Thyroid gland (tissue), 4 donors: ENCODE data around the gene KCNIP4. TPM values are rescaled to one million over a fixed set of nuclear protein-coding genes. Genes with fewer than 3 reads are reported as not detected.

ENCODE experiments used
- DNase-seq, 2 donors: peaks; one replicate each; pipeline ENCODE4 v3.0.0-alpha.2; 2019
- H3K27ac ChIP-seq, 3 donors: fragments of 200-600 bp; sonication (generic); 1 replicate in 2 of 3; 2 replicates in 1 of 3; pipeline ENCODE4 v1.5.1; 2016 to 2019; ENCODE audit warnings: mild to moderate bottlenecking in 1 of 3, moderate library complexity in 1 of 3
- H3K27me3 ChIP-seq: fragments of 200-600 bp; sonication (generic); one replicate; pipeline ENCODE4 v1.5.1; 2019
- H3K36me3 ChIP-seq, 2 donors: fragments of 200-600 bp; sonication (generic); one replicate each; pipeline ENCODE4 v1.5.1; 2016 to 2019
- H3K4me1 ChIP-seq, 2 donors: fragments of 200-600 bp; sonication (generic); one replicate each; pipeline ENCODE4 v1.5.1; 2017 to 2019
- H3K4me3 ChIP-seq, 3 donors: fragments of 200-600 bp; sonication (generic); replicated peaks in 1 of 3; 1 replicate in 2 of 3; 2 replicates in 1 of 3; pipeline ENCODE4 v1.5.1; 2016; ENCODE audit warnings: mild to moderate bottlenecking in 1 of 3
- H3K9me3 ChIP-seq: fragments of 200-600 bp; sonication (generic); one replicate; pipeline ENCODE4 v1.5.1; 2017
- POLR2A ChIP-seq, 2 donors: fragments of 450-650 bp; IDR thresholded peaks; one replicate each; pipeline ENCODE4 v1.6.1; 2017; ENCODE audit warnings: antibody characterized with exemption in 2 of 2, mild to moderate bottlenecking in 2 of 2, moderate library complexity in 1 of 2
- WGBS, 2 donors: methylation state at CpG; one replicate each; pipeline ENCODE4 v1.1.5; 2017; 5-methylcytosine and 5-hydroxymethylcytosine counted together
- intact Hi-C: fragments of 100-400 bp; cut with DNase I; formaldehyde crosslinking; loops from one replicate; pipeline ENCODE4 v1.15.1; 2023
- total RNA-seq, 4 donors: library from RNA; depleted of rRNA; stranded (reverse); fragments of >200 nt; gene quantifications; one replicate each; pipeline ENCODE4 v1.2.3, GENCODE V29; 2016
- TF ChIP-seq, protein P1 (sequence below), 6 experiments: fragments of 200-600 bp in 3 of 6; fragments of 450-650 bp in 3 of 6; sonication (generic) in 3 of 6; IDR thresholded peaks; one replicate each; pipeline ENCODE4 v1.5.1; 2016 to 2019; ENCODE audit warnings: antibody characterized with exemption in 6 of 6, mild to moderate bottlenecking in 2 of 6, inconsistent platforms in 1 of 6, moderate library complexity in 1 of 6

Gene KCNIP4
- total RNA-seq, 4 donors from 2014 or later: 2.0 to 6.6 (median 4.4) TPM

DNA sequence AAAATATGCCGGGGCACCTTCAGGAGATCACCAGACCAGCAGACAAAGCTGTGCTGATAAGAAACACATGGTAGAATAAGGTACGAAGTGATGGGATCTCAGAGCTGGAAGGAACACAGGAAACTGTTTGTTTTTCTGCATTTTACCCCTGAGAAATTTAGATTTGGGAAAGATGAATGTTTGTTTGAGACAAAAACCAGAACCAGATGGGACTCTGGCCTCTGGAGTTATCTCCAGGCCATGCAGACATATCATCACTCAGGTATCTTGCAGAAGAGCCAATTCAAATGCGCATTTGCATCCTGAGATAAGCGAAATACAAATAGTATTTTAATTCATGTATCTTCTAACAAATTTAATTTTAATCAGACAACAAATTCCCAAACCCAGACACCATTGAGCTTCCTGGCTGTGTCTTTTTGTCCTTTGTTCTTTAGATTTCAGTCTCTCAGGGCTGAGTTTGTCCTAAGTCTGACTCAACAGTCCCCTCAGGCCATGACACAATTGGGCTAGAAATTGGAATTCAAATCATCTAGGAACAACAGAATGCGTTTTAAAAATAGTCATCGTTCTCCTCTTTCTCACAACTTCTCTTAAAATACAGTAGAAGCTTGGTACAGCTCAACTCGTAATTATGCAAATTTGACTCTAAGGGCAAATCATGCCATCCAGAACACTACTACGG lies 1089.3 kb downstream of the KCNIP4 start:
- intact Hi-C loops: no loop called here
- no peak for DNase-seq
- H3K9me3 ChIP-seq: no peaks in the 10 kb centered on the region
- H3K36me3 ChIP-seq: no peaks in the 10 kb centered on the region
- no peak for TF ChIP-seq POLR2A (IDR thresholded peaks at IDR 0.05)
- TF ChIP-seq, protein P1, sequence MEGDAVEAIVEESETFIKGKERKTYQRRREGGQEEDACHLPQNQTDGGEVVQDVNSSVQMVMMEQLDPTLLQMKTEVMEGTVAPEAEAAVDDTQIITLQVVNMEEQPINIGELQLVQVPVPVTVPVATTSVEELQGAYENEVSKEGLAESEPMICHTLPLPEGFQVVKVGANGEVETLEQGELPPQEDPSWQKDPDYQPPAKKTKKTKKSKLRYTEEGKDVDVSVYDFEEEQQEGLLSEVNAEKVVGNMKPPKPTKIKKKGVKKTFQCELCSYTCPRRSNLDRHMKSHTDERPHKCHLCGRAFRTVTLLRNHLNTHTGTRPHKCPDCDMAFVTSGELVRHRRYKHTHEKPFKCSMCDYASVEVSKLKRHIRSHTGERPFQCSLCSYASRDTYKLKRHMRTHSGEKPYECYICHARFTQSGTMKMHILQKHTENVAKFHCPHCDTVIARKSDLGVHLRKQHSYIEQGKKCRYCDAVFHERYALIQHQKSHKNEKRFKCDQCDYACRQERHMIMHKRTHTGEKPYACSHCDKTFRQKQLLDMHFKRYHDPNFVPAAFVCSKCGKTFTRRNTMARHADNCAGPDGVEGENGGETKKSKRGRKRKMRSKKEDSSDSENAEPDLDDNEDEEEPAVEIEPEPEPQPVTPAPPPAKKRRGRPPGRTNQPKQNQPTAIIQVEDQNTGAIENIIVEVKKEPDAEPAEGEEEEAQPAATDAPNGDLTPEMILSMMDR (IDR thresholded peaks at IDR 0.05): no peak
- H3K27me3 ChIP-seq: no peaks in the 10 kb centered on the region
- no peak overlapping the region for H3K27ac ChIP-seq
- WGBS, 2 donors: 76 to 79% methylated on average over 8 of the region's 8 CpGs
- no peak overlapping the region for H3K4me3 ChIP-seq
- no peaks in the 10 kb centered on the region for H3K4me1 ChIP-seq

- WGBS, 2 donors: 90 to 92% methylated on average over 5 of the region's 5 CpGs
- intact Hi-C loops: no loop called here
- H3K4me1 ChIP-seq: no peaks in the 10 kb centered on the region
Observed at GRCh38 chr4:20857081-20857480, 1091.5 kb downstream of the KCNIP4 start.

DNA sequence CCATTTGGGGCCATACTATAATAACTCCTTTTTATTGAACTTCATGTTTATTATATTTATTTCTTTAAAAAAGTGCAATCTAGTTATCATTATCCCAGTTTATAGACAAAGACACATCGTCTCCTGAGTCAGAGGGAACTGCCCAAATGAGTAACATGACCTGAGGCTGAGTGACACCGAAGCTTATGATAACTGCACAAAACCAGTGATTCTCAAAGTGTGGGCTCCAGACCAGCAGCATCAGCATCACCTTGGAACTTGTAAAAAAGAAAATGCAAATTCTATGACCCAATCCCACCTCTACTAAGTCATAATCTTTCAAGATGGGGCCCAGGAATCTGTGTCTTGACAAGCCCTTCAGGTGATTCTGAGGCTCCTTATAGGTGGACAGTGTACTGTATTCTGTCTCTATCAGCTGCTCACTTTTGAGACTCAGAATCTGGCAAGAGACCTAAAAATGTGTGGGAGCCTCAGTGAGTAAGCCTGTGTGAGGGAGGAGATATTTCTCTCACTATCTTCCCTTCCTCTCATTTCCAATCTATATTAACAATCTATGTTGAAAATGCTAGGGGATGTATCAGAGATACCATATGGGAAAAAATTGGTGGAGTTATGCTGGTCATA lies 1101.3 kb downstream of the KCNIP4 start:
- Histone ChIP-seq H3K9me3 (no peaks in the 10 kb centered on the region), H3K4me1 (no peaks in the 10 kb centered on the region), H3K36me3 (no peaks in the 10 kb centered on the region), H3K27me3 (no peaks in the 10 kb centered on the region), H3K27ac (no peak overlapping the region), H3K4me3 (no peak overlapping the region)
- DNase-seq: no peak
- WGBS, 2 donors: 42 to 44% methylated on average over 2 of the region's 2 CpGs
- no peak for TF ChIP-seq POLR2A (IDR thresholded peaks at IDR 0.05)
- TF ChIP-seq, protein P1 (IDR thresholded peaks at IDR 0.05): no peak
- intact Hi-C loops: no loop called here

More at GRCh38 chr4:20857081-20857480, 1091.5 kb downstream of the KCNIP4 start:
- Histone ChIP-seq H3K36me3 (no peaks in the 10 kb centered on the region), H3K4me3 (no peak overlapping the region), H3K27me3 (no peaks in the 10 kb centered on the region), H3K27ac (no peak overlapping the region), H3K9me3 (no peaks in the 10 kb centered on the region)
- no peak for DNase-seq
- TF ChIP-seq, protein P1 (IDR thresholded peaks at IDR 0.05): no peak
- TF ChIP-seq POLR2A (IDR thresholded peaks at IDR 0.05): no peak

GRCh38 chr4:20844311-20844710 lies 1104.3 kb downstream of the KCNIP4 start:
- 61 to 67% methylated on average over 4 of the region's 4 CpGs for WGBS, 2 donors

More at GRCh38 chr4:20844311-20844710, 1104.3 kb downstream of the KCNIP4 start:
- no peak overlapping the region for H3K4me3 ChIP-seq
- intact Hi-C loops: no loop called here
- TF ChIP-seq, protein P1 (IDR thresholded peaks at IDR 0.05): no peak
- no peak for TF ChIP-seq POLR2A (IDR thresholded peaks at IDR 0.05)
- no peaks in the 10 kb centered on the region for H3K27me3 ChIP-seq
- no peak overlapping the region for H3K27ac ChIP-seq
- DNase-seq: no peak
- no peaks in the 10 kb centered on the region for H3K9me3 ChIP-seq
- no peaks in the 10 kb centered on the region for H3K4me1 ChIP-seq
- H3K36me3 ChIP-seq: no peaks in the 10 kb centered on the region
